ENCODE results near the gene MLLT11.

The MLLT11 gene

GRCh38 chr1:151069103-151069486, 8.9 kb downstream of the MLLT11 start:
- Histone ChIP-seq H3K4me2 (ENCODE audit: low read length) (no peak overlapping the region), H3K79me1 (ENCODE audit: low read length) (peaks cover 9% of the 10 kb centered on the region), H2AFZ (ENCODE audit: insufficient read depth, low read length, poor library complexity) (no peak overlapping the region), H3K27me3 (ENCODE audit: insufficient read depth, low read length) (no peaks in the 10 kb centered on the region), H3K4ac (ENCODE audit: low read depth, low read length) (no peak overlapping the region), H2AK5ac (ENCODE audit: low read length) (no peak overlapping the region), H3K27ac (ENCODE audit: low read depth, low read length) (no peak overlapping the region), H3K9me3 (ENCODE audit: insufficient read depth, low read depth, low read length) (no peaks in the 10 kb centered on the region), H4K91ac (ENCODE audit: low read depth, low read length) (no peak overlapping the region), H3K18ac (ENCODE audit: low read length) (no peak overlapping the region), H3K79me2 (ENCODE audit: control insufficient read depth, insufficient read depth, low read length, poor library complexity) (peaks cover 6% of the 10 kb centered on the region), H2BK120ac (ENCODE audit: insufficient read depth, low read length, poor library complexity) (no peak overlapping the region), H4K8ac (ENCODE audit: low read depth, low read length) (no peak overlapping the region), H2BK12ac (ENCODE audit: low read length) (no peak overlapping the region), H3K9ac (ENCODE audit: low read length) (no peak overlapping the region), H3K4me1 (ENCODE audit: control insufficient read depth in 1 of 2, insufficient read depth in 2 of 2, low read length in 2 of 2) (peaks cover 3% of the 10 kb centered on the region in 2 experiments), H3K4me3 (ENCODE audit: low read depth, low read length) (no peak overlapping the region), H4K12ac (ENCODE audit: low read depth, low read length) (no peak overlapping the region), H3K23ac (ENCODE audit: low read length) (no peak overlapping the region), H2BK5ac (ENCODE audit: low read depth, low read length, poor library complexity) (no peak overlapping the region), H3K36me3 (ENCODE audit: control insufficient read depth in 1 of 2, insufficient read depth in 2 of 2, low read length in 2 of 2) (peaks cover 16 to 23% of the 10 kb centered on the region in 2 experiments), H3K14ac (ENCODE audit: low read length) (no peak overlapping the region)
- WGBS (ENCODE audit: extremely low coverage, insufficient coverage, insufficient read length), result no CpG with 5 or more reads among the region's 5 CpGs
- no peak for DNase-seq

DNA sequence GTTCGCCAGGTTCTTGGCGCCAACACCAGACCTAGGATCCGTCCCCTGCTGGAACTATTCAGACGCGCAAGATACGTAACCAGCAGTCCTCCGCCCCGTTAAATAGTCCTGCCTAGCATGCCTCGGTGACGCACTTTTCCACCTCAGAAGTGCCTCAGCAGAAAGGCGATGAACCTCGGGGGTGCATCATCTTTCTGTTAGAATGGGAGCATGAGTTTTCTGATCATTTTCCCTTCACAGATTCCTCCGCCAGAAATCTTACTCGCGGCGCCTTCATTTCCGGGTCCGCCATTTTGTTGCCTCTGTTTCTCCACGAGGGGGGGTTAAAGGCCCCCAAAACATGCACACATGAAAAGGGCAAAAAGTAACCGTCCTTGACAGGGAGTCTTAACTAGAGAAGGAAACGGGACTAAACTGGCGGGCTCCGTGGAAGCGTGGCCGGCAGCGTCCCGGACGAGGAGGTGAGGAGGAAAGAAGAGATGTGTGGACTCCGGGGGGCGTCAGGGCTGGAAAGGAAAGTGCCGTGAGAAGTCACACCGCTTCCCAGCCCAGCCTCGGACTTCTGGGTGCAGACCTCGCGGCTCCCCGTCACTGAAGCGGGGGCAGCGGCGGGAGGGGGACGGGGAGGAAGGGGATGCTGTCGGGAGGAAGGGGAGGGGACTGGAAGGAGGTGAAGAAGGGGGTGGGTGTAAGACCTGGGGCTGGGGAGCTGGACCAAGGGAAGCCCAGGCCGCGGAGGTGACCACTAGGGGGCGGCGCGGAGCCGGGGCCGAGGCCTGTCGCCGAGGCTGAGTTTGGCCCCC, 10.5 kb downstream of the MLLT11 start, which contains the start of gene GABPB2:
Gene GABPB2 (plus strand): TSS at position 288 of the 803 bp plus-strand sequence. CDS start 17,429 bp downstream, outside the sequence.
- Histone ChIP-seq H4K8ac (ENCODE audit: low read depth, low read length) (peak within 1 kb of the TSS; percentile 99), H3K4ac (ENCODE audit: low read depth, low read length) (peak within 1 kb of the TSS; percentile 92), H4K12ac (ENCODE audit: low read depth, low read length) (peak within 1 kb of the TSS; percentile 98), H3K9me3 (ENCODE audit: insufficient read depth, low read depth, low read length) (no peaks in the 10 kb centered on the region), H2AK5ac (ENCODE audit: low read length) (peak within 1 kb of the TSS; percentile 59), H3K36me3 (ENCODE audit: control insufficient read depth in 1 of 2, insufficient read depth in 2 of 2, low read length in 2 of 2) (peaks cover 16 to 21% of the 10 kb centered on the region in 2 experiments), H3K4me3 (ENCODE audit: low read depth, low read length) (peak within 1 kb of the TSS; percentile 77), H3K9ac (ENCODE audit: low read length) (peak within 1 kb of the TSS; percentile 85), H2BK120ac (ENCODE audit: insufficient read depth, low read length, poor library complexity) (peak within 1 kb of the TSS; percentile 90), H3K18ac (ENCODE audit: low read length) (peak within 1 kb of the TSS; percentile 89), H2BK5ac (ENCODE audit: low read depth, low read length, poor library complexity) (peak within 1 kb of the TSS; percentile 32), H3K79me1 (ENCODE audit: low read length) (peaks cover 9% of the 10 kb centered on the region), H2AFZ (ENCODE audit: insufficient read depth, low read length, poor library complexity) (peak within 1 kb of the TSS; percentile 92), H3K27me3 (ENCODE audit: insufficient read depth, low read length) (no peaks in the 10 kb centered on the region), H3K4me2 (ENCODE audit: low read length) (peak within 1 kb of the TSS; percentile 80), H3K27ac (ENCODE audit: low read depth, low read length) (peak within 1 kb of the TSS; percentile 95), H3K79me2 (ENCODE audit: control insufficient read depth, insufficient read depth, low read length, poor library complexity) (peaks cover 3% of the 10 kb centered on the region), H4K91ac (ENCODE audit: low read depth, low read length) (peak within 1 kb of the TSS; percentile 99), H3K14ac (ENCODE audit: low read length) (peak within 1 kb of the TSS; percentile 98), H3K4me1 (ENCODE audit: control insufficient read depth in 1 of 2, insufficient read depth in 2 of 2, low read length in 2 of 2) (peaks cover 0 to 3% of the 10 kb centered on the region in 2 experiments), H2BK12ac (ENCODE audit: low read length) (no peak within 1 kb of the TSS), H3K23ac (ENCODE audit: low read length) (no peak within 1 kb of the TSS)
- peak; percentile 88 to 92 for DNase-seq
- WGBS (ENCODE audit: extremely low coverage, insufficient coverage, insufficient read length), result no CpG with 5 or more reads among the region's 50 CpGs

- DNase-seq, result no peak
- H4K12ac ChIP-seq (ENCODE audit: low read depth, low read length), result no peak overlapping the region
- H3K79me1 ChIP-seq (ENCODE audit: low read length), result peaks cover 9% of the 10 kb centered on the region
- no CpG with 5 or more reads among the region's 13 CpGs for WGBS (ENCODE audit: extremely low coverage, insufficient coverage, insufficient read length)
- no peak overlapping the region for H3K18ac ChIP-seq (ENCODE audit: low read length)
- H2AK5ac ChIP-seq (ENCODE audit: low read length), result no peak overlapping the region
- no peak overlapping the region for H3K4me2 ChIP-seq (ENCODE audit: low read length)
- H3K4me3 ChIP-seq (ENCODE audit: low read depth, low read length), result no peak overlapping the region
- no peak overlapping the region for H3K4ac ChIP-seq (ENCODE audit: low read depth, low read length)
- no peak overlapping the region for H2BK120ac ChIP-seq (ENCODE audit: insufficient read depth, low read length, poor library complexity)
- peaks cover 0 to 3% of the 10 kb centered on the region in 2 experiments for H3K4me1 ChIP-seq (ENCODE audit: control insufficient read depth in 1 of 2, insufficient read depth in 2 of 2, low read length in 2 of 2)
- no peak overlapping the region for H3K14ac ChIP-seq (ENCODE audit: low read length)
- H3K79me2 ChIP-seq (ENCODE audit: control insufficient read depth, insufficient read depth, low read length, poor library complexity), result peaks cover 3% of the 10 kb centered on the region
- H3K9ac ChIP-seq (ENCODE audit: low read length), result no peak overlapping the region
- H4K91ac ChIP-seq (ENCODE audit: low read depth, low read length), result no peak overlapping the region
- H2BK12ac ChIP-seq (ENCODE audit: low read length), result no peak overlapping the region
- H3K27ac ChIP-seq (ENCODE audit: low read depth, low read length), result no peak overlapping the region
- peaks cover 8 to 10% of the 10 kb centered on the region in 2 experiments for H3K36me3 ChIP-seq (ENCODE audit: control insufficient read depth in 1 of 2, insufficient read depth in 2 of 2, low read length in 2 of 2)
- no peaks in the 10 kb centered on the region for H3K9me3 ChIP-seq (ENCODE audit: insufficient read depth, low read depth, low read length)
- no peak overlapping the region for H2AFZ ChIP-seq (ENCODE audit: insufficient read depth, low read length, poor library complexity)
- H2BK5ac ChIP-seq (ENCODE audit: low read depth, low read length, poor library complexity), result no peak overlapping the region
- no peaks in the 10 kb centered on the region for H3K27me3 ChIP-seq (ENCODE audit: insufficient read depth, low read length)
- H3K23ac ChIP-seq (ENCODE audit: low read length), result no peak overlapping the region
- no peak overlapping the region for H4K8ac ChIP-seq (ENCODE audit: low read depth, low read length)
Observed at GRCh38 chr1:151072224-151072623, 12.0 kb downstream of the MLLT11 start.

DNA sequence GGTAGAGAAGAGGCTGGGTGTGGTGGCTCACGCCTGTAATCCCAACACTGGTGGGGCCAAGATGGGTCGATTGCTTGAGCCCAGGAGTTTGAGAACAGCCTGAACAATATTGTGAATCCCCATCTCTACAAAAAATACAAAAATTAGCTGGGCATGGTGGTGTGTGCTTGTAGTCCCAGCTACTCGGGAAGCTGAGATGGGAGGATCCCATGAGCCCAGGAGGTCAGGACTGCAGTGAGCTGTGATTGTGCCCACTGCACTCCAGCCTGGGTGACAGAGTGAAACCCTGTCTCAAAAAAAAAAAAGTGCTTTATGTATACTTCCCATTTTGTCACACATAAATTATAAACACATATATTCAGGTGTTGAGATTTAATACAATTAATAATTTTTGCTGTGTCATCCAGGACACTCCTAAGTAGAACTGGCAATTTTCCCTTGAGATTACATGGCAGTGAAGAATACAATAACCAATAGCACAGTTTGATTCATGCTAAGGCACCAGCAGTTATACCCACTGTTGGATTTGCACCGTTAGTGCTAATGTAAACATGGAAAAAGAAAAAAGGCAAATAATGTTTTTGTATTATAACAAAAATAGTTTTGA, 25.9 kb downstream of the MLLT11 start:
- Histone ChIP-seq H3K4me2 (ENCODE audit: low read length) (no peak overlapping the region), H2AK5ac (ENCODE audit: low read length) (no peak overlapping the region), H2BK120ac (ENCODE audit: insufficient read depth, low read length, poor library complexity) (no peak overlapping the region), H3K27ac (ENCODE audit: low read depth, low read length) (no peak overlapping the region), H3K9ac (ENCODE audit: low read length) (no peak overlapping the region), H3K36me3 (ENCODE audit: control insufficient read depth in 1 of 2, insufficient read depth in 2 of 2, low read length in 2 of 2) (no peaks in the 10 kb centered on the region), H3K4me1 (ENCODE audit: control insufficient read depth in 1 of 2, insufficient read depth in 2 of 2, low read length in 2 of 2) (no peaks in the 10 kb centered on the region), H3K4ac (ENCODE audit: low read depth, low read length) (no peak overlapping the region), H3K9me3 (ENCODE audit: insufficient read depth, low read depth, low read length) (peaks cover 2% of the 10 kb centered on the region), H3K23ac (ENCODE audit: low read length) (no peak overlapping the region), H3K79me2 (ENCODE audit: control insufficient read depth, insufficient read depth, low read length, poor library complexity) (no peaks in the 10 kb centered on the region), H3K27me3 (ENCODE audit: insufficient read depth, low read length) (no peaks in the 10 kb centered on the region), H3K18ac (ENCODE audit: low read length) (no peak overlapping the region), H2BK12ac (ENCODE audit: low read length) (no peak overlapping the region), H3K4me3 (ENCODE audit: low read depth, low read length) (no peak overlapping the region), H4K91ac (ENCODE audit: low read depth, low read length) (no peak overlapping the region), H4K12ac (ENCODE audit: low read depth, low read length) (no peak overlapping the region), H3K79me1 (ENCODE audit: low read length) (no peaks in the 10 kb centered on the region), H3K14ac (ENCODE audit: low read length) (no peak overlapping the region), H4K8ac (ENCODE audit: low read depth, low read length) (no peak overlapping the region), H2AFZ (ENCODE audit: insufficient read depth, low read length, poor library complexity) (no peak overlapping the region), H2BK5ac (ENCODE audit: low read depth, low read length, poor library complexity) (no peak overlapping the region)
- no peak for DNase-seq
- WGBS (ENCODE audit: extremely low coverage, insufficient coverage, insufficient read length), result no CpG with 5 or more reads among the region's 4 CpGs
